GM12878 (cell line): ENCODE measurements around the gene SESN3. TPM values are rescaled to one million over a fixed set of nuclear protein-coding genes. Genes with fewer than 3 reads are reported as not detected.

ENCODE experiments used
- ATAC-seq: fragments of 200-7000 bp; cut with Tn5 transposase; 3 replicates; pipeline ENCODE4 v1.9.1; 2020; ENCODE audit warnings: mild to moderate bottlenecking, moderate library complexity
- BruUV-seq: library from RNA; stranded (reverse); fragments of 400-500 nt; replicated peaks from 2 replicates; lab custom pipeline; 2021; lab: Mats Ljungman, UMichigan
- CTCF ChIA-PET: fragments of 300-600 bp; sonication (Branson Sonifier 250); formaldehyde crosslinking; extraction: SDS; loops from one replicate; lab custom pipeline; 2021; ENCODE audit warnings: inconsistent platforms; lab: Yijun Ruan, JAX
- POLR2A ChIA-PET: fragments of 350-600 bp; formaldehyde crosslinking; extraction: SDS; loops from one replicate; lab custom pipeline; 2021; ENCODE audit warnings: inconsistent platforms; lab: Charles Lee
- RAD21 ChIA-PET: fragments of 300-600 bp; sonication (Branson Sonifier 250); formaldehyde crosslinking; loops from one replicate; lab custom pipeline; 2023; ENCODE audit warnings: antibody characterized with exemption; ENCODE audit not compliant: unreplicated experiment; lab: Charles Lee
- SMC1A ChIA-PET: fragments of 300-600 bp; sonication (Branson Sonifier 250); formaldehyde crosslinking; loops from one replicate; lab custom pipeline; 2023; ENCODE audit not compliant: unreplicated experiment, uncharacterized antibody; lab: Charles Lee
- DNase-seq: peaks from one replicate; pipeline ENCODE4 v3.0.0-alpha.2; 2011; ENCODE audit warnings: low read depth, low spot score
- FAIRE-seq: peaks from 3 replicates; lab custom pipeline; 2011; peaks lifted over from hg19 to GRCh38; lab: Jason Lieb, UNC
- H2AFZ ChIP-seq: 2 replicates; pipeline ENCODE4 v1.6.0; 2011; ENCODE audit warnings: low read depth, low read length, control low read depth; ENCODE audit not compliant: control insufficient read depth
- H3K27ac ChIP-seq: 2 replicates; pipeline ENCODE4 v1.5.1; 2011; ENCODE audit warnings: control low read depth; ENCODE audit not compliant: control insufficient read depth, insufficient read depth
- H3K27me3 ChIP-seq, 2 experiments: replicated peaks in 1 of 2; 2 replicates each; pipeline versions ENCODE4 v1.6.0 to v1.6.1; 2011; ENCODE audit warnings: low read length in 1 of 2; ENCODE audit not compliant: control insufficient read depth in 2 of 2, insufficient read depth in 2 of 2
- H3K36me3 ChIP-seq, 2 experiments: 2 replicates each; pipeline ENCODE4 v1.5.1; 2011; ENCODE audit warnings: low read length in 1 of 2; ENCODE audit not compliant: control insufficient read depth in 2 of 2, insufficient read depth in 2 of 2
- H3K4me1 ChIP-seq: 2 replicates; pipeline ENCODE4 v1.6.1; 2011; ENCODE audit warnings: mild to moderate bottlenecking, low read length, moderate library complexity, mixed read lengths; ENCODE audit not compliant: control insufficient read depth, insufficient read depth
- H3K4me2 ChIP-seq: 2 replicates; pipeline ENCODE4 v1.6.0; 2011; ENCODE audit warnings: control low read depth; ENCODE audit not compliant: control insufficient read depth, insufficient read depth
- H3K4me3 ChIP-seq: fragments of 200-600 bp; sonication (generic); 2 replicates; pipeline ENCODE4 v1.5.1; 2016
- H3K79me2 ChIP-seq: 2 replicates; pipeline ENCODE4 v1.6.0; 2011; ENCODE audit warnings: low read length; ENCODE audit not compliant: control insufficient read depth, insufficient read depth
- H3K9ac ChIP-seq: 2 replicates; pipeline ENCODE4 v1.8.0; 2011; ENCODE audit warnings: low read length, control low read depth, mixed read lengths; ENCODE audit not compliant: control insufficient read depth, insufficient read depth
- H3K9me3 ChIP-seq: replicated peaks from 3 replicates; pipeline ENCODE4 v1.5.1; 2011; ENCODE audit warnings: mild to moderate bottlenecking, low read length; ENCODE audit not compliant: control insufficient read depth, insufficient read depth
- H4K20me1 ChIP-seq: 2 replicates; pipeline ENCODE4 v1.6.0; 2011; ENCODE audit not compliant: control insufficient read depth, insufficient read depth
- BACH1 ChIP-seq: fragments of 450-650 bp; IDR thresholded peaks from 2 replicates; pipeline ENCODE4 v1.6.1; 2017; ENCODE audit warnings: mild to moderate bottlenecking, borderline replicate concordance
- BCL11A ChIP-seq: IDR thresholded peaks from 2 replicates; pipeline ENCODE4 v1.6.1; 2011; ENCODE audit warnings: low read depth, low read length
- EED ChIP-seq: sonication (generic); IDR thresholded peaks from 2 replicates; pipeline ENCODE4 v1.6.1; 2016; ENCODE audit warnings: antibody characterized with exemption, low read depth
- EGR1 ChIP-seq, 2 experiments: IDR thresholded peaks; 1 replicate in 1 of 2; 2 replicates in 1 of 2; pipeline ENCODE4 v1.6.1; 2011 to 2012; ENCODE audit warnings: low read depth in 2 of 2, low read length in 2 of 2, borderline replicate concordance in 1 of 2, mild to moderate bottlenecking in 1 of 2, moderate library complexity in 1 of 2
- EZH2 ChIP-seq: IDR thresholded peaks from 2 replicates; pipeline ENCODE4 v1.6.1; 2012; ENCODE audit warnings: low read depth, mild to moderate bottlenecking, control low read depth, inconsistent platforms, low read length, borderline replicate concordance; ENCODE audit not compliant: control insufficient read depth
- JUNB ChIP-seq: IDR thresholded peaks from 2 replicates; pipeline ENCODE4 v1.6.1; 2016; ENCODE audit warnings: antibody characterized with exemption, mild to moderate bottlenecking
- JUND ChIP-seq: IDR thresholded peaks from 2 replicates; pipeline ENCODE4 v1.6.1; 2012; ENCODE audit warnings: low read depth, mild to moderate bottlenecking, low read length, improper control_type of control experiment, moderate library complexity
- KAT2A ChIP-seq: conservative IDR thresholded peaks from 2 replicates; pipeline ENCODE4 v1.6.1; 2011; ENCODE audit warnings: low read depth, low read length; ENCODE audit not compliant: control insufficient read depth
- MEF2A ChIP-seq: IDR thresholded peaks from 2 replicates; pipeline ENCODE4 v1.6.1; 2011; ENCODE audit warnings: low read depth, mild to moderate bottlenecking, low read length, moderate library complexity; ENCODE audit not compliant: insufficient read depth
- MXI1 ChIP-seq: fragments of 150-350 bp; IDR thresholded peaks from 2 replicates; pipeline ENCODE4 v1.6.1; 2011; ENCODE audit warnings: low read depth, mild to moderate bottlenecking, inconsistent platforms, low read length, improper control_type of control experiment
- PKNOX1 ChIP-seq: fragments of 450-650 bp; IDR thresholded peaks from 2 replicates; pipeline ENCODE4 v1.6.1; 2016; ENCODE audit warnings: mild to moderate bottlenecking
- USF1 ChIP-seq: IDR thresholded peaks from 2 replicates; pipeline ENCODE4 v1.6.1; 2011; ENCODE audit warnings: borderline replicate concordance, low read depth, mild to moderate bottlenecking, moderate library complexity, mixed read lengths, low read length; ENCODE audit not compliant: insufficient read depth; ENCODE audit errors: extremely low read length
- ZBTB33 ChIP-seq: fragments of 450-650 bp; IDR thresholded peaks from 2 replicates; pipeline ENCODE4 v1.6.1; 2017; ENCODE audit warnings: mild to moderate bottlenecking
- ZNF274 ChIP-seq: IDR thresholded peaks from one replicate; pipeline ENCODE4 v1.8.0; 2011; ENCODE audit not compliant: insufficient read length, insufficient read depth
- ZZZ3 ChIP-seq: IDR thresholded peaks from 2 replicates; pipeline ENCODE4 v1.6.1; 2011; ENCODE audit warnings: low read depth; ENCODE audit not compliant: control insufficient read depth, insufficient read length
- WGBS: methylation state at CpG from one replicate; pipeline ENCODE4 v1.1.6; 2016; ENCODE audit warnings: low lambda C conversion rate; ENCODE audit not compliant: insufficient replicate concordance, insufficient coverage; ENCODE audit errors: missing lambda C conversion rate; 5-methylcytosine and 5-hydroxymethylcytosine counted together
- in situ Hi-C: fragments of 300-500 bp; cut with MboI; formaldehyde crosslinking; loops from 9 replicates; pipeline ENCODE4 v1.14.3; 2018; ENCODE audit warnings: mixed read lengths
- intact Hi-C: fragments of 100-400 bp; cut with micrococcal nuclease; formaldehyde crosslinking; loops from one replicate; pipeline ENCODE4 v1.14.2; 2022; ENCODE audit not compliant: unreplicated experiment
- polyA plus RNA-seq, 11 experiments: library from polyadenylated mRNA; depleted of rRNA in 4 of 11; unstranded in 6 of 11; stranded (reverse) in 5 of 11; fragments of >200 nt; fragmentation: Nextera tagmentation in 4 of 11; fragmentation: Illumina TruSeq in 1 of 11; extraction: Ambion mirVana in 4 of 11; extraction: Trizol in 1 of 11; gene quantifications; 1 replicate in 1 of 11; 2 replicates in 10 of 11; pipeline versions ENCODE4 v1.2.1 to v1.2.3, GENCODE V29; 2011 to 2016; ENCODE audit warnings: inconsistent platforms in 2 of 11, missing spikeins in 2 of 11, low read depth in 1 of 11
- total RNA-seq, 4 experiments: library from RNA; depleted of rRNA in 3 of 4; stranded (reverse); fragments of >200 nt in 3 of 4; fragmentation: Illumina TruSeq in 1 of 4; extraction: Trizol in 1 of 4; gene quantifications; 2 replicates each; pipeline versions ENCODE4 v1.2.1 to v1.2.3, GENCODE V29; 2013 to 2021
- TF ChIP-seq, protein P1 (sequence below): IDR thresholded peaks from 2 replicates; pipeline ENCODE4 v1.6.1; 2012; ENCODE audit warnings: low read depth, low read length, improper control_type of control experiment

Gene SESN3
- total and polyA plus RNA-seq, 10 of the 15 experiments (the other 5 are each of a cell fraction or from before 2014, with no cell fraction given): 0.64 to 6.7 (median 3.0) TPM

- TF ChIP-seq, protein P1, sequence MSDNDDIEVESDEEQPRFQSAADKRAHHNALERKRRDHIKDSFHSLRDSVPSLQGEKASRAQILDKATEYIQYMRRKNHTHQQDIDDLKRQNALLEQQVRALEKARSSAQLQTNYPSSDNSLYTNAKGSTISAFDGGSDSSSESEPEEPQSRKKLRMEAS: no peak
- no peak for TF ChIP-seq ZBTB33
- TF ChIP-seq EED: peak; percentile 36; the same call in 1 of the 2 replicates
- 0 out of 2 replicates have a peak, but pooled peaks have one; percentile 14 for TF ChIP-seq PKNOX1
- no peak for TF ChIP-seq MEF2A
- no peak for TF ChIP-seq KAT2A
- TF ChIP-seq JUNB: no peak; the same call in 1 of the 2 replicates
These were observed 10.7 kb upstream of the SESN3 start (continued) for GRCh38 chr11:95241681-95242081.

GRCh38 chr11:95239871-95240649 is 9.1 kb upstream of the SESN3 start:
- intact Hi-C loops (no loop called here), in situ Hi-C loops (no loop called here)
- H3K9ac ChIP-seq: no peak overlapping the region
- BruUV-seq: no TSS peak
- no peak overlapping the region for H3K4me2 ChIP-seq
- no peak for ATAC-seq
- no peaks in the 10 kb centered on the region for H3K9me3 ChIP-seq
- WGBS: 86% methylated on average over 5 of the region's 5 CpGs
- H2AFZ ChIP-seq: no peak overlapping the region
- H3K4me1 ChIP-seq: peaks cover 9% of the 10 kb centered on the region; the same call in 1 of the 2 replicates
- ChIA-PET RAD21 (interaction anchor here (1.0 to 9.8 kb wide), 6 partner anchors 8 to 56 kb away, joined by 5 to 115 read pairs (median 10); partner anchors contain the start of gene SESN3), SMC1A (interaction anchor here (0.6 to 6.9 kb wide), 9 partner anchors 8 to 524 kb away, joined by 3 to 91 read pairs (median 4); partner anchors contain the start of gene SESN3), POLR2A (interaction anchor here (1.8 to 2.0 kb wide), 2 partner anchors 8 to 10 kb away, joined by 5 to 30 read pairs; partner anchors contain the start of gene SESN3), CTCF (interaction anchor here (0.7 to 2.0 kb wide), 2 partner anchors 8 to 465 kb away, joined by 3 to 21 read pairs; partner anchors contain the start of gene SESN3)
- H3K27me3 ChIP-seq: no peaks in the 10 kb centered on the region
- H4K20me1 ChIP-seq: no peaks in the 10 kb centered on the region
- no peak overlapping the region for H3K4me3 ChIP-seq
- H3K27ac ChIP-seq: no peak overlapping the region
- DNase-seq: no peak
- no peaks in the 10 kb centered on the region for H3K36me3 ChIP-seq
- no peak for FAIRE-seq
- no peaks in the 10 kb centered on the region for H3K79me2 ChIP-seq
- TF ChIP-seq ZNF274 (no peak), USF1 (no peak), ZZZ3 (no peak), JUNB (no peak), BCL11A (no peak), BACH1 (no peak), MXI1 (no peak), JUND (no peak), EGR1 (IDR thresholded peaks at IDR 0.05; ENCODE audit: borderline replicate concordance in 1 of 2, low read depth in 2 of 2, low read length in 2 of 2) (no peak), EED (peak; percentile 47; the same call in 1 of the 2 replicates), EZH2 (no peak)
- TF ChIP-seq, protein P1: no peak
